Measurements from ENCODE around the gene ZNF197. TPM values are rescaled to one million over a fixed set of nuclear protein-coding genes. Genes with fewer than 3 reads are reported as not detected.
"Not testable (repeated sequence)": the region's sequence is repeated elsewhere in the genome, so short reads cannot be mapped to it uniquely, and the experiment has no call there.

The ZNF197 gene
- total RNA-seq, 1 donor from 2014 or later: 33.1 TPM

DNA sequence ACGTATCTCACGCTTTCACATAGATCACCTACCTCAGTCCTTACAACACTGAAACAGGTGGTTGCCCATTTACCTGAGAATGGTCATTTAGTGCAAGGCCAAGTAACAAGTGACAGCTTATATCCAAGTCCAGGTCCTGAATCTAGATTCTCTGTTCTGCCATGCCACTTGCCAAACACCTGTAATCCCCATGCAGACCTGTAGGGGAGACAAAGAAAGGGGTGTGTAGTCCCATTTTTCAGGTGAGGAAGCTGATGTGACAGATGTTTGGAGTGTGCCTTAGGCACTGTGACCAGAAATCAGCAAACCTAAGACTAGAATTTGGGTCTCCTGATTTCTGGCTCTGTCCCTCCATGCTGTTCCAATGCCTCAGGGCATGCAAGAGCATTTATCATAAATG lies 36.4 kb downstream of the ZNF197 start:
- no peak for DNase-seq (ENCODE audit: low read depth)

DNA sequence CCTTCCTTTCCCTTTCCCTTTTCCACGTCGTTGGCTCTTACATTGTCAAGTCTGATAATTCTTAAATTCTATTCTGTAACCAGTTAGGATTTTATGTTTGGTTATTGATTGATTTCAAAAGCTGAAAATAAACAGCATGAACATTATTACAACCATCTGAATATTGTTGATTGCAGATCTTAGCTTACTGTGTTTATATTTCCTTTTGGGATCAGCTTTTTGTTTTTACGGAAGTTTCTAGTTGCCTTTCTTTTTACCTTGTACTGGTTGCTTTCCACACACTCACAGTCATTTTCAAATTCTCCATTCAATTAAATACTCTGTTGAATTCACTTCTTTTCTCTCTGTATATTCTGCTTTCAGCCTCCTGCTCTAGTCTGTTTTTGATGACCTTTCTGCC lies 40.3 kb downstream of the ZNF197 start:
- DNase-seq (ENCODE audit: low read depth): no peak

GRCh38 chr3:44666346-44666745 lies 41.5 kb downstream of the ZNF197 start:
- no peak for DNase-seq (ENCODE audit: low read depth)

GRCh38 chr3:44669760-44670159 lies 44.9 kb downstream of the ZNF197 start:
- DNase-seq (ENCODE audit: low read depth): no peak

- not testable (repeated sequence) for DNase-seq (ENCODE audit: low read depth)
Measured at GRCh38 chr3:44673466-44673865, 48.6 kb downstream of the ZNF197 start.

DNA sequence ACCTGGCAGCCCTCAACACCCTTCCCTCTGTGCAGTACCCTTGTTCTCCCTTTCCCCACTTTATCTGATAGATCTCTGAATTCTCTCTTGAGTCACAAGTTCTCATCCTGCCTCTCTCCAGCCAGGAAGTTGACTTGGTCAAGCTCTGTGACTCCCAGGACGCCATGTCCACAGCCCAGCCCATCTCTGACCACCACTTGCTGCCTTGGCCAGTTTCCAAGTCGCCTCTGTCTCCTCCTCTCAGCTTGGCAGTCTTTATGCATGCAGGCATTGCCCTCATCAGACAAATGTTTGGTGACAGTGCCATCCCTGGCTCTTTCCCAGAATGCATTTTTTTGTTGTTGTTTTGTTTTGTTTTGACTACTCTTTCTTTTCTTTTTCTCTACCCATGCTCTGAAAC lies 49.4 kb downstream of the ZNF197 start:
- DNase-seq (ENCODE audit: low read depth): no peak

DNA sequence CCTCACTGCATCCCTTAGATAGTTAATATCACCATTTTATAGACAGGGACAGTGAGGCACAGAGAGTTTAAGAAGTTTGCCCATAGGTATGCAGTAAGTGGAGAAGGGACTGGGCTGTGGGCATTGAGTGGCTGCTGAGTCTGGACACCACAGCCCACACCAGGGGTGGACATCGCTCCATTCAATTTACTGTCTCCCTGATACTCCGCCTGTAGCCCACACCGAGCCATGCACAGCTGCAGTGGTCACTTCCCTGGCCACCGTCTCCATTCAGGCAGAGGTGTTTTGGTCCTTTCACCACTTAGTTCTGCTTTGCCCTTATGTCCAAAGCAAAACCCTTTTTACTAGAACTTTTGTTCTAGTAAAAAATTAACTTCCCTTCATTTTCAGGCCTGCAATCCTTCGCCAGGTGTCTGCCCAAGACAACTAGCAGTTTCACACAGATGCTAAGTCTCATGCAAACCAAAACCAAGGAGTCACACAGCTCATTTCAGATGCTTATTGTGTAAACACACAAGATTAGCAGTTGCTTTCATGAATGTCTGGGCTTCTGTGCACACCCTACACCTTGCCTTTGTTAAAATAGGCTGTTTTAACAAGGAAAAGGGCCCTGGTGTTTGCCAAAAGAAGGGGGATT lies 53.8 kb downstream of the ZNF197 start:
- no peak for DNase-seq (ENCODE audit: low read depth)

DNA sequence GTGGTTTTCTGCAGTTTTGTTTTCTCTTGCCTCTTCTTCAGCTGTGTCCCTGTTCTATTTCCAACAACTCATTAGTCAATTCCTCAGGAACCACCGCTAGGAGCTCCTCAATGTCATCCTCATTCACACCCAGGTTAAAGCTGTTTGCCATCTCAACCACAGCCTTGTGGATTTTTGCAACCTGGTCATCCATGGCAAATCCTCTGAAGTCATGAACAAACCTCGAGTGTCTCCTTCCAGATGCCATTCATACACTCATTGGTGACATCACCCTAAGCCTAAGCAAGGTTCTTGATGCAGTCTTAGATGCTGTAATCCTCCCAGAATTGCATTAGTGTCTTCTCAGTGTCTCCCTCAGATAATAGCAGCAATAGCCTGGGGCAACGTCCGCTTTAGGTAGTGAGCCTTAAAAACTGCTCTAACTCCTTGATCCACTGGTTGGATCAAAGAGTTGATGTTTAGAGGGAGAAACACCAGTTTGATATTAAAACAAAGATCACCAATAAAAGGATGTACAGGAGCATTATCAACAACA lies 56.2 kb downstream of the ZNF197 start:
- DNase-seq (ENCODE audit: low read depth): no peak

DNA sequence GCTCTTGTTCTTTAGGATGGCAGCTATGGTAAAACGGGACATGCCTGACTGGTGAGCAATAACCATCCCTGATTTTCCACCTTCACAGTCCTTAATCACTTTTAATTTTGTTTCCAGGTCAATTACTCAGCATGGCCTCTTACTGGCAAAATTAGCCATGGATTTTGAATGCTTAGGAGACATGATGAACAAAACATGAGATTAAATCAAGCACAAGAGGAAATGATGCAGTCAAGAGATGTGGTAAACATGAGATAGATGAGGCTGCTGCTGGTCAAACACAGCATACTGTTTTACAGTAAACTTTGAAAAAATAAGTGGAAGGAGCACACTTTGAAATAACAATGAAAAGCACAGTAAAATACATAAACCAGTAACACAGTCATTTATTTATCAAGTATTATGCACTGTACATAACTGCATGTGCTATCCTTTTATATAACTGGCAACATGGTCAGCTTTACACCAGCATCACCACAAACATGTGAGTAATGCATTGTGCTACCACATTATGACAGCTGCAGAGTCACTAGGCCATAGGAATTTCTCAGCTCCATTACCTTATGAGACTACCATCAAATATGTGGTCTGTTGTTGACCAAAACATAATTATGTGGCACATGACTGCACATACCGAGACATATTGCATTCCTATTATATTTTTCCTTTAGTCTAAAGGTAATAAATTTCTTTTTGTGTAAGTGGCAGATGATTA lies 57.5 kb downstream of the ZNF197 start:
- DNase-seq (ENCODE audit: low read depth): peak; percentile 11

GRCh38 chr3:44685128-44685800 lies 60.4 kb downstream of the ZNF197 start:
- peak; percentile 65 for DNase-seq (ENCODE audit: low read depth)

GRCh38 chr3:44687898-44688297 lies 63.1 kb downstream of the ZNF197 start:
- no peak for DNase-seq (ENCODE audit: low read depth)

Other genes with a start within 250 kb of the ZNF197 start
- gene ZNF445, start 147.4 kb upstream of the ZNF197 start, total RNA-seq: 4.0 and 17.9 TPM in 2 replicates
- gene ZKSCAN7, start 69.8 kb upstream of the ZNF197 start, total RNA-seq: 3.3 and 12.2 TPM in 2 replicates
- 1.4 and 5.4 TPM in 2 replicates for gene ZNF660, start 40.1 kb upstream of the ZNF197 start, total RNA-seq
- 26.4 and 28.0 TPM in 2 replicates for gene ZNF35, start 23.7 kb downstream of the ZNF197 start, total RNA-seq
- 6.1 and 7.2 TPM in 2 replicates for gene ZNF502, start 87.6 kb downstream of the ZNF197 start, total RNA-seq
- gene ZNF501, start 104.6 kb downstream of the ZNF197 start, total RNA-seq: 1.2 and 5.3 TPM in 2 replicates
- gene KIAA1143, start 136.6 kb downstream of the ZNF197 start, total RNA-seq: 24.0 and 33.4 TPM in 2 replicates
- gene KIF15, start 136.8 kb downstream of the ZNF197 start, total RNA-seq: 1.6 and 4.5 TPM in 2 replicates
- 14.3 and 16.5 TPM in 2 replicates for gene TMEM42, start 236.9 kb downstream of the ZNF197 start, total RNA-seq
- 0.30 and 0.35 TPM in 2 replicates for gene TGM4, start 249.6 kb downstream of the ZNF197 start, total RNA-seq